Endothelial cell (in vitro differentiated cells): ENCODE measurements around the gene PPIL6. TPM values are rescaled to one million over a fixed set of nuclear protein-coding genes. Genes with fewer than 3 reads are reported as not detected.

Experiments used
- DNase-seq: peaks from one replicate; pipeline ENCODE4 v3.0.0; 2021; ENCODE audit warnings: low spot score
- H3K27ac Mint-ChIP-seq: one replicate; pipeline ENCODE4 v1.8.0; 2021; ENCODE audit warnings: mixed read lengths, inconsistent platforms; ENCODE audit not compliant: unreplicated experiment
- H3K27me3 Mint-ChIP-seq: one replicate; pipeline ENCODE4 v1.8.0; 2021; ENCODE audit warnings: mild to moderate bottlenecking, moderate library complexity, mixed read lengths, inconsistent platforms; ENCODE audit not compliant: unreplicated experiment
- H3K36me3 Mint-ChIP-seq: one replicate; pipeline ENCODE4 v1.8.0; 2021; ENCODE audit warnings: mild to moderate bottlenecking, low read depth, mixed read lengths, inconsistent platforms; ENCODE audit not compliant: unreplicated experiment
- H3K4me1 Mint-ChIP-seq: one replicate; pipeline ENCODE4 v1.8.0; 2021; ENCODE audit warnings: mild to moderate bottlenecking, mixed read lengths, inconsistent platforms; ENCODE audit not compliant: unreplicated experiment
- H3K4me3 Mint-ChIP-seq: one replicate; pipeline ENCODE4 v1.8.0; 2021; ENCODE audit warnings: mild to moderate bottlenecking, mixed read lengths, inconsistent platforms; ENCODE audit not compliant: unreplicated experiment
- H3K9me3 Mint-ChIP-seq: one replicate; pipeline ENCODE4 v1.8.0; 2021; ENCODE audit warnings: mixed read lengths, inconsistent platforms; ENCODE audit not compliant: unreplicated experiment
- CTCF ChIP-seq: fragments of 200-600 bp; sonication (generic); IDR thresholded peaks from one replicate; pipeline ENCODE4 v1.5.0; 2021; ENCODE audit warnings: antibody characterized with exemption; ENCODE audit not compliant: unreplicated experiment
- total RNA-seq: library from RNA; stranded (reverse); fragmentation: NEBNext Ultra II Directional; extraction: Animal tissue kit (Norgen Biotek cat#: 25700); gene quantifications from one replicate; pipeline ENCODE4 v1.2.1, GENCODE V29; 2021; ENCODE audit not compliant: unreplicated experiment

PPIL6 gene
- total RNA-seq, 1 donor from 2014 or later = 0.95 TPM

- TF ChIP-seq CTCF = no peak
- Mint-ChIP-seq H3K4me3 (no peak overlapping the region), H3K4me1 (peaks cover 6% of the 10 kb centered on the region), H3K27me3 (peaks cover 5% of the 10 kb centered on the region), H3K27ac (no peak overlapping the region), H3K9me3 (no peaks in the 10 kb centered on the region), H3K36me3 (no peaks in the 10 kb centered on the region)
- no peak for DNase-seq
Observed at GRCh38 chr6:109436041-109436440, 4.4 kb downstream of the PPIL6 start.

DNA sequence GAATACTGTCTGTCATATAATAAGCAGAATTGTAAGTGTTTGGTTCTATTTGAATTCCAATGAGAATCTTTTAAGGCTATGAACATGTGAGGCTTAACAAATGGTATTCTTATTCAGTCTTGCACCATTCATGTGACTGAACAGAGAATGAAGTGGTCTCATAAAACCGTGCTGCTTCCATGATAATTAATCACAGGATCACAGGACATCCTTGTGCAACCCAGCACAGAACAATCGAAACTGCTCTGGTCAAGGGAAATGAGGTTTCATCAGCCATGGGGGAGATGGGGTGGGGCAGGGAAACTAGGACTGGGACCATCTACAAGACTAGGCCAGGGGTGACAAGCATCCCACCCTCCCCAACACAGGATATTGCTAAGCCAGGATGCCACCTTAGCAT is 6.0 kb downstream of the PPIL6 start:
- Mint-ChIP-seq H3K4me3 (no peak overlapping the region), H3K27ac (no peak overlapping the region), H3K9me3 (no peaks in the 10 kb centered on the region), H3K36me3 (no peaks in the 10 kb centered on the region), H3K4me1 (peaks cover 2% of the 10 kb centered on the region), H3K27me3 (peaks cover 2% of the 10 kb centered on the region)
- DNase-seq = no peak
- TF ChIP-seq CTCF = no peak

- Mint-ChIP-seq H3K27ac (no peak overlapping the region), H3K27me3 (no peaks in the 10 kb centered on the region), H3K4me3 (no peak overlapping the region), H3K36me3 (no peaks in the 10 kb centered on the region), H3K4me1 (no peaks in the 10 kb centered on the region), H3K9me3 (no peaks in the 10 kb centered on the region)
- no peak for DNase-seq
- no peak for TF ChIP-seq CTCF
Observed at GRCh38 chr6:109429496-109429895, 10.9 kb downstream of the PPIL6 start.

DNA sequence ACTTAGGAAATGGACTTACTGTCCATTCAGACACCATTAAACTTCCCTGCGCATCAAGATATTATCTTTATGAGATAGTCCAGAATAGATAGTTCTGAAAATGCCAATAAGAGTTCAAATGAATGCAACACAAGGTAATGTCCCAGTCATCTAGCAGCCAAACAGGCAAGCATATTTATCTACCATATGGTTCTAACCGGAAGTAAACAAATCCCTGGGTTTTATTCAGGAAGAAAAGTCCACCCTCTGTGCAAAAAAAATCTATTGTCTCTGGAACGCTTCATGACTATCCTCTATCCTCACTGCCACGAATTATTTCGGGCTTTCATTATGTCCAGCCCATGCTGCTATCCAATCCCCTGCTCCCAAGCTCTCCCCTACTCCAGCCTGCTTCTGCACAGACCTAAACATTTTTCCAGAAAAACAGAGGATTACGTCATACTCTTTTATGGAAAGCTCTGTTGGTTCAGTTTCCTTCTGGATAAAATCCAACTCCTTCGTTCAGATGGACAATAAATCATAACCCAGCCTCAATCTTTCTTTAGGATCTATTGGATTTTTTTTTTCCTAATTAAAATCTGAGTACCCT is 11.4 kb downstream of the PPIL6 start:
- TF ChIP-seq CTCF = no peak
- Mint-ChIP-seq H3K36me3 (peaks cover under 1% of the 10 kb centered on the region), H3K9me3 (no peaks in the 10 kb centered on the region), H3K27ac (no peak overlapping the region), H3K27me3 (no peaks in the 10 kb centered on the region), H3K4me1 (no peaks in the 10 kb centered on the region), H3K4me3 (no peak overlapping the region)
- no peak for DNase-seq

GRCh38 chr6:109424946-109425345 is 15.5 kb downstream of the PPIL6 start:
- Mint-ChIP-seq H3K36me3 (peaks cover 3% of the 10 kb centered on the region), H3K4me3 (no peak overlapping the region), H3K4me1 (no peaks in the 10 kb centered on the region), H3K27ac (no peak overlapping the region), H3K27me3 (peaks cover 1% of the 10 kb centered on the region), H3K9me3 (no peaks in the 10 kb centered on the region)
- DNase-seq = no peak
- TF ChIP-seq CTCF = no peak
